Parathyroid adenoma (tissue), 2 donors: ENCODE measurements around the gene DYDC1.
A peak's percentile ranks its signal among the peaks of the same experiment; 100 is the strongest.

Experiments used
- H2AFZ ChIP-seq: fragments of 300-600 bp; sonication (generic); one replicate; pipeline ENCODE4 v1.7.0; 2017; ENCODE audit warnings: antibody characterized with exemption, mild to moderate bottlenecking
- H3K27ac ChIP-seq: fragments of 300-600 bp; sonication (generic); one replicate; pipeline ENCODE4 v1.7.0; 2017
- H3K27me3 ChIP-seq: fragments of 300-600 bp; sonication (generic); one replicate; pipeline ENCODE4 v1.7.0; 2017; ENCODE audit warnings: low read length; ENCODE audit not compliant: control insufficient read depth, insufficient read depth
- H3K36me3 ChIP-seq: fragments of 300-600 bp; sonication (generic); one replicate; pipeline ENCODE4 v1.7.0; 2017; ENCODE audit warnings: low read length; ENCODE audit not compliant: control insufficient read depth, insufficient read depth
- H3K4me1 ChIP-seq: fragments of 300-600 bp; sonication (generic); one replicate; pipeline ENCODE4 v1.7.0; 2017; ENCODE audit warnings: control low read depth
- H3K4me2 ChIP-seq: fragments of 300-600 bp; sonication (generic); one replicate; pipeline ENCODE4 v1.7.0; 2017; ENCODE audit warnings: low read length
- H3K4me3 ChIP-seq: fragments of 300-600 bp; sonication (generic); one replicate; pipeline ENCODE4 v1.7.0; 2017; ENCODE audit warnings: low read depth, low read length
- H3K79me2 ChIP-seq: fragments of 300-600 bp; sonication (generic); one replicate; pipeline ENCODE4 v1.7.0; 2017; ENCODE audit warnings: control low read depth
- H3K9ac ChIP-seq: fragments of 300-600 bp; sonication (generic); one replicate; pipeline ENCODE4 v1.7.0; 2017; ENCODE audit warnings: mild to moderate bottlenecking
- H3K9me3 ChIP-seq: fragments of 300-600 bp; sonication (generic); one replicate; pipeline ENCODE4 v1.7.0; 2017; ENCODE audit warnings: low read length; ENCODE audit not compliant: control insufficient read depth
- CTCF ChIP-seq: fragments of 300-600 bp; sonication (generic); IDR thresholded peaks from one replicate; pipeline ENCODE4 v1.7.0; 2017; ENCODE audit warnings: antibody characterized with exemption, mild to moderate bottlenecking
- donor health status: primary hyperparathyroidism.

The DYDC1 gene

GRCh38 chr10:80356563-80356988 is at the start of gene DYDC1, which contains the start of gene DYDC2:
DYDC1 (minus strand) TSS chr10:80356755; CDS start chr10:80352601, 4,154 bp downstream.
DYDC2 (plus strand) TSS chr10:80356781; CDS start chr10:80362444, 5,663 bp downstream.
- Histone ChIP-seq H3K36me3 (no peaks in the 10 kb centered on the region), H3K4me1 (no peaks in the 10 kb centered on the region), H3K9ac (no peak within 1 kb of the TSS), H3K79me2 (no peaks in the 10 kb centered on the region), H3K9me3 (no peaks in the 10 kb centered on the region), H3K27ac (no peak within 1 kb of the TSS), H3K27me3 (no peaks in the 10 kb centered on the region), H3K4me2 (peak within 1 kb of the TSS; percentile 71), H2AFZ (peak within 1 kb of the TSS; percentile 86), H3K4me3 (peak within 1 kb of the TSS; percentile 40)
- no peak for TF ChIP-seq CTCF

DNA sequence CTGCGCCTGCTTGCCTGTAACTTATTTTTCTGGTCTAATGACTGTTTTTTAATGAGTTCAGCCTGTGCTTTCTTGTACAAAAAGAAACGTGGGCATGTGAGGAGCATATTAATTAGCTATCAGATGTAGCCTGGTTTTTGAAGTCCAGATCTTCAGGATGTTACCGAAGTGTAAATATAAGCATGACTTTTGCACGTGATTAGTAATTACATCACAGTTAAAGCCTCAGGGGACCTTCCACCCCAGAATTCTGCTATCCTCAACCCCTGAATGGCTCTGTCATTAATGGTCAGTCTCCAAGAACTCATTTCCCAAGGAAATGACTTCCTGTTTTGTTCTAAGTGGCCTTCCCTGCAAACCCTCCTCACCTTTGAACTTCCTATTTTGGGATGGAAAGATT is 49.6 kb upstream of the DYDC1 start:
- Histone ChIP-seq H3K9me3 (no peaks in the 10 kb centered on the region), H3K27ac (peak overlapping the region; percentile 68), H3K4me3 (no peak overlapping the region), H3K27me3 (no peaks in the 10 kb centered on the region), H3K79me2 (peaks cover 5% of the 10 kb centered on the region), H3K4me1 (peaks cover 27% of the 10 kb centered on the region), H3K36me3 (no peaks in the 10 kb centered on the region), H3K4me2 (no peak overlapping the region), H3K9ac (no peak overlapping the region), H2AFZ (peak overlapping the region; percentile 28)
- TF ChIP-seq CTCF, result no peak

DNA sequence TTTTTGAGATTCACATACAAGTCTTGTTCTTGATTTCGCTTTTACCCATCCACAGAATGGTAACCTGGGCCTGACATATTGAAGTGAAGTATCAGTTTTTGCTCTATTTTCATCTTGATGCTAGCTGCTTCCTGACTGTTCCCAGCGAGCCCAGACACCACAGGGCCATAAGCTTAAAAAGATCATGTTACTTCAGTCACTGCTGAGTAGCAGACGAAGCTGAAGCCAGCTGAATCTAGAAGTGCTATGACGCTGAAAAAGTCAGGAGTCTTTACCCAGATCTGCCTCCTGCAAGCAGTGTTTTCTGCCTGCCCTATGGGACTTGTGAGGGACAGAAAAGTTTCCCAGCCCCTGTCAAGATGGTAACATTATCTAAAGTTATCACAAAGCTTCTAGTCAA is 49.1 kb upstream of the DYDC1 start:
- TF ChIP-seq CTCF, result no peak
- Histone ChIP-seq H3K4me2 (no peak overlapping the region), H2AFZ (peak overlapping the region; percentile 28), H3K9ac (no peak overlapping the region), H3K4me1 (peaks cover 21% of the 10 kb centered on the region), H3K9me3 (no peaks in the 10 kb centered on the region), H3K36me3 (no peaks in the 10 kb centered on the region), H3K4me3 (no peak overlapping the region), H3K79me2 (peaks cover 5% of the 10 kb centered on the region), H3K27ac (peak overlapping the region; percentile 68), H3K27me3 (no peaks in the 10 kb centered on the region)

DNA sequence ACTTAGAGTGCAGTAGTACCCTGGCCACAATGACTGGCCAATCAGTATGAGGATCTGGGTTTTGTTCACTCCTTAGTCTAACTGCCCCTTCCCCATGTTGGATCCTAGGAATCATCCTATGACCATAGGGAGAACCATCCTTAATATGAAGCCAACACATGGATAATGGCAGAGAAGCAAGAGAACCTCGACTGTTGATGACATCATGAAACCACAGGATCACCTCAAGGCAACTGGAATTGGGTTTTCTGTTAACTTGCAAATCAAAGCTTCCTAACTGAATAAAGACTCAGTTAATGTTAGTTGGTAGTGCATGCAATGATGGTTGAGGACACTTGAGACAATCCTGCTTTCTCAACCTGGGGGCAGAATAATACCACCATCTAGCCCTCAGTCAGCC is 48.5 kb upstream of the DYDC1 start:
- peaks cover 5% of the 10 kb centered on the region for H3K79me2 ChIP-seq
- no peaks in the 10 kb centered on the region for H3K27me3 ChIP-seq
- TF ChIP-seq CTCF, result no peak
- peak overlapping the region; percentile 28 for H2AFZ ChIP-seq
- H3K27ac ChIP-seq, result peak overlapping the region; percentile 68
- H3K4me3 ChIP-seq, result no peak overlapping the region
- no peak overlapping the region for H3K9ac ChIP-seq
- H3K4me1 ChIP-seq, result peaks cover 17% of the 10 kb centered on the region
- H3K4me2 ChIP-seq, result no peak overlapping the region
- no peaks in the 10 kb centered on the region for H3K9me3 ChIP-seq
- no peaks in the 10 kb centered on the region for H3K36me3 ChIP-seq

DNA sequence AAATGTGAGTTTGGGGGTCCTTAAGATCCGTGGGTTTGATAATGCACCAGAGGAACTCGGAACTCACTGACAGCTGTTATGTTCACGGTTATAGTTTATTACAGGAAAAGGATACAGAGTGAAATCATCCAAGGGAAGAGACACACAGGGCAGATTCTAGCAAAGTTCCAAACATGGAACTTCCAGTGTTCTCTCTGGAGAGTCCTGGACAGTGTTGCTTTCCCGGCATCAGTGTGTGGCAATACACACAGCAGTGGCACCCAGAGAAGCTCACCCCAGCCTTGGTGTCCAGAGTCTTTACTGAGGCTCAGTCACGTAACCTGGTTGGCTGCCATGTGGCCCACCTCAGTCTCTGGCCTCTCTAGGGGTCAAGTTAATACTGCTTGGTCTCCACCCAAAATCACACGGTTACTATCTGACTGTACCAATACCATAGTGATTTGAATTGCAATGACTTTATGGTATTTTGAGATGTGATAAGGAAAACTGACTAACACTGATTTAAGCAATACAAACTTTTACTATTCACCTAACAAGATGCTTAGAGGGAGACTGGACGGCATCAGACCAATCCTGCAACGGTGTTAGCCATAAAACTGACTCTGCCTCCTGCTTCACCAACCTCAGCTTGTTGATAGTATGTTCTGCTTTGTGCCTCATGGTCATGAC is 43.7 kb upstream of the DYDC1 start:
- no peak overlapping the region for H3K27ac ChIP-seq
- no peak for TF ChIP-seq CTCF
- H3K79me2 ChIP-seq, result no peaks in the 10 kb centered on the region
- no peaks in the 10 kb centered on the region for H3K9me3 ChIP-seq
- no peak overlapping the region for H3K9ac ChIP-seq
- no peak overlapping the region for H3K4me2 ChIP-seq
- H3K27me3 ChIP-seq, result no peaks in the 10 kb centered on the region
- no peak overlapping the region for H2AFZ ChIP-seq
- H3K4me3 ChIP-seq, result no peak overlapping the region
- H3K4me1 ChIP-seq, result peaks cover 4% of the 10 kb centered on the region
- H3K36me3 ChIP-seq, result no peaks in the 10 kb centered on the region
